Activated T-cell treated with anti-CD3 and anti-CD28 coated beads, Interleukin-2, amount 50 U/mL, for 4 hours (primary cell): ENCODE measurements around the gene DGCR6L. TPM values are rescaled to one million over a fixed set of nuclear protein-coding genes. Genes with fewer than 3 reads are reported as not detected.
"Not testable (repeated sequence)": the region's sequence is repeated elsewhere in the genome, so short reads cannot be mapped to it uniquely, and the experiment has no call there.

ENCODE experiments used
- ATAC-seq, 2 donors: fragments of 200-7000 bp; cut with Tn5 transposase; one replicate each; pipeline ENCODE4 v1.10.0; 2021
- DNase-seq: peaks from one replicate; pipeline ENCODE4 v3.0.0-alpha.2; 2020
- H3K27me3 Mint-ChIP-seq: one replicate; pipeline ENCODE4 v1.8.0; 2021; ENCODE audit warnings: low read depth, mixed read lengths
- H3K36me3 Mint-ChIP-seq: one replicate; pipeline ENCODE4 v1.8.0; 2022; ENCODE audit warnings: mixed read lengths; ENCODE audit not compliant: insufficient read depth
- H3K4me1 Mint-ChIP-seq: one replicate; pipeline ENCODE4 v1.8.0; 2021; ENCODE audit warnings: low read depth, mixed read lengths
- H3K4me3 Mint-ChIP-seq: one replicate; pipeline ENCODE4 v1.8.0; 2021; ENCODE audit warnings: mild to moderate bottlenecking, moderate library complexity, mixed read lengths
- H3K9me3 Mint-ChIP-seq: one replicate; pipeline ENCODE4 v1.8.0; 2021; ENCODE audit warnings: mixed read lengths
- total RNA-seq, 3 donors: library from RNA; stranded (reverse); gene quantifications; one replicate each; pipeline ENCODE4 v1.2.1, GENCODE V29; 2021

DGCR6L gene
- total RNA-seq, 3 donors from 2014 or later, result 30.3 to 38.1 (median 33.2) TPM

- Mint-ChIP-seq H3K4me3 (peak overlapping the region; percentile 92), H3K4me1 (peaks cover 42% of the 10 kb centered on the region)
- DNase-seq, H3K27me3 Mint-ChIP-seq, ATAC-seq, H3K9me3 Mint-ChIP-seq, H3K36me3 Mint-ChIP-seq: not testable (repeated sequence)
Measured at GRCh38 chr22:20317402-20318042, 2.3 kb downstream of the DGCR6L start.

- H3K4me1 Mint-ChIP-seq, result peaks cover 39% of the 10 kb centered on the region
- ATAC-seq (no peak), DNase-seq (no peak)
- H3K36me3 Mint-ChIP-seq, result no peaks in the 10 kb centered on the region
- H3K27me3 Mint-ChIP-seq, result no peaks in the 10 kb centered on the region
- H3K9me3 Mint-ChIP-seq, result no peaks in the 10 kb centered on the region
- no peak overlapping the region for H3K4me3 Mint-ChIP-seq
Measured at GRCh38 chr22:20316844-20317401, 2.9 kb downstream of the DGCR6L start.

- Mint-ChIP-seq H3K4me1 (peaks cover 33% of the 10 kb centered on the region), H3K27me3 (no peaks in the 10 kb centered on the region)
- no peak for DNase-seq
Measured at GRCh38 chr22:20316217-20316843, 3.5 kb downstream of the DGCR6L start.

GRCh38 chr22:20315337-20316216 is 4.3 kb downstream of the DGCR6L start:
- Mint-ChIP-seq H3K4me1 (peaks cover 26% of the 10 kb centered on the region), H3K4me3 (no peak overlapping the region), H3K9me3 (no peaks in the 10 kb centered on the region), H3K36me3 (no peaks in the 10 kb centered on the region), H3K27me3 (no peaks in the 10 kb centered on the region)
- DNase-seq, result no peak
- ATAC-seq, result no peak

More at GRCh38 chr22:20316217-20316843, 3.5 kb downstream of the DGCR6L start:
- no peaks in the 10 kb centered on the region for H3K36me3 Mint-ChIP-seq
- ATAC-seq, result no peak
- H3K9me3 Mint-ChIP-seq, result no peaks in the 10 kb centered on the region
- H3K4me3 Mint-ChIP-seq, result no peak overlapping the region

- H3K36me3 Mint-ChIP-seq, DNase-seq, H3K9me3 Mint-ChIP-seq, H3K27me3 Mint-ChIP-seq, ATAC-seq, H3K4me3 Mint-ChIP-seq: not testable (repeated sequence)
- peaks cover 24% of the 10 kb centered on the region for H3K4me1 Mint-ChIP-seq
Measured at GRCh38 chr22:20314741-20315336, 5.0 kb downstream of the DGCR6L start.

- H3K27me3 Mint-ChIP-seq, H3K4me3 Mint-ChIP-seq, H3K9me3 Mint-ChIP-seq, H3K36me3 Mint-ChIP-seq, DNase-seq, ATAC-seq: not testable (repeated sequence)
- H3K4me1 Mint-ChIP-seq, result peaks cover 21% of the 10 kb centered on the region
Measured at GRCh38 chr22:20314206-20314605, 5.7 kb downstream of the DGCR6L start.

- H3K9me3 Mint-ChIP-seq, result not testable (repeated sequence)
Measured at GRCh38 chr22:20313306-20314077, 6.4 kb downstream of the DGCR6L start.

GRCh38 chr22:20312396-20313191 is 7.3 kb downstream of the DGCR6L start:
- Mint-ChIP-seq H3K9me3 (no peaks in the 10 kb centered on the region), H3K4me1 (peaks cover 7% of the 10 kb centered on the region), H3K4me3 (no peak overlapping the region), H3K27me3 (no peaks in the 10 kb centered on the region), H3K36me3 (no peaks in the 10 kb centered on the region)
- DNase-seq (no peak), ATAC-seq (no peak)

More at GRCh38 chr22:20313306-20314077, 6.4 kb downstream of the DGCR6L start:
- not testable (repeated sequence) for H3K4me3 Mint-ChIP-seq, H3K27me3 Mint-ChIP-seq, H3K36me3 Mint-ChIP-seq, ATAC-seq, DNase-seq
- H3K4me1 Mint-ChIP-seq, result peaks cover 16% of the 10 kb centered on the region

- H3K4me1 Mint-ChIP-seq, ATAC-seq, H3K27me3 Mint-ChIP-seq, H3K9me3 Mint-ChIP-seq, H3K36me3 Mint-ChIP-seq, DNase-seq, H3K4me3 Mint-ChIP-seq: not testable (repeated sequence)
Measured at GRCh38 chr22:20311249-20312062, 8.4 kb downstream of the DGCR6L start.

- not testable (repeated sequence) for DNase-seq, H3K9me3 Mint-ChIP-seq, H3K4me3 Mint-ChIP-seq, H3K27me3 Mint-ChIP-seq, ATAC-seq, H3K36me3 Mint-ChIP-seq, H3K4me1 Mint-ChIP-seq
Measured at GRCh38 chr22:20310773-20311172, 9.1 kb downstream of the DGCR6L start.

GRCh38 chr22:20310180-20310579 is 9.7 kb downstream of the DGCR6L start:
- H3K4me3 Mint-ChIP-seq, DNase-seq, ATAC-seq, H3K27me3 Mint-ChIP-seq, H3K9me3 Mint-ChIP-seq, H3K36me3 Mint-ChIP-seq, H3K4me1 Mint-ChIP-seq: not testable (repeated sequence)
